Glutamatergic neuron (in vitro differentiated cells): ENCODE measurements around the gene METRN. TPM values are rescaled to one million over a fixed set of nuclear protein-coding genes. Genes with fewer than 3 reads are reported as not detected.
"Not testable (repeated sequence)": the region's sequence is repeated elsewhere in the genome, so short reads cannot be mapped to it uniquely, and the experiment has no call there.

Source experiments
- DNase-seq: peaks from one replicate; pipeline ENCODE4 v3.0.0; 2022
- H3K27ac Mint-ChIP-seq: one replicate; pipeline ENCODE4 v1.8.0; 2020; ENCODE audit warnings: mild to moderate bottlenecking, mixed read lengths, inconsistent platforms; ENCODE audit not compliant: unreplicated experiment
- H3K27me3 Mint-ChIP-seq: one replicate; pipeline ENCODE4 v1.8.0; 2020; ENCODE audit warnings: mild to moderate bottlenecking, moderate library complexity, mixed read lengths, inconsistent platforms; ENCODE audit not compliant: unreplicated experiment
- H3K36me3 Mint-ChIP-seq: one replicate; pipeline ENCODE4 v1.8.0; 2020; ENCODE audit warnings: mild to moderate bottlenecking, mixed read lengths, inconsistent platforms; ENCODE audit not compliant: unreplicated experiment
- H3K4me1 Mint-ChIP-seq: one replicate; pipeline ENCODE4 v1.8.0; 2020; ENCODE audit warnings: mild to moderate bottlenecking, low read depth, mixed read lengths, inconsistent platforms; ENCODE audit not compliant: unreplicated experiment
- H3K4me3 Mint-ChIP-seq: one replicate; pipeline ENCODE4 v1.8.0; 2020; ENCODE audit warnings: mild to moderate bottlenecking, mixed read lengths, inconsistent platforms; ENCODE audit not compliant: unreplicated experiment
- H3K9me3 Mint-ChIP-seq: one replicate; pipeline ENCODE4 v1.8.0; 2020; ENCODE audit warnings: mild to moderate bottlenecking, moderate library complexity, mixed read lengths, inconsistent platforms; ENCODE audit not compliant: unreplicated experiment
- CTCF ChIP-seq: fragments of 200-600 bp; sonication (generic); IDR thresholded peaks from one replicate; pipeline ENCODE4 v1.5.0; 2021; ENCODE audit not compliant: partially characterized antibody, unreplicated experiment
- total RNA-seq: library from RNA; stranded (reverse); fragmentation: NEBNext Ultra II Directional; extraction: Animal tissue kit (Norgen Biotek cat#: 25700); gene quantifications from one replicate; pipeline ENCODE4 v1.2.1, GENCODE V29; 2021; ENCODE audit not compliant: unreplicated experiment

Gene METRN
- total RNA-seq, 1 donor from 2014 or later = 134 TPM

- TF ChIP-seq CTCF = no peak
- Mint-ChIP-seq H3K27ac (no peak overlapping the region), H3K9me3 (peaks cover 4% of the 10 kb centered on the region), H3K4me1 (no peaks in the 10 kb centered on the region), H3K4me3 (peak overlapping the region; percentile 78), H3K36me3 (no peaks in the 10 kb centered on the region), H3K27me3 (peaks cover 8% of the 10 kb centered on the region)
- DNase-seq = no peak
Measured at GRCh38 chr16:740459-740763, 25.5 kb downstream of the METRN start.

GRCh38 chr16:740764-741505, 26.0 kb downstream of the METRN start, which contains the start of gene CIAO3:
TSS of gene CIAO3 (minus strand) at chr16:740997. CDS start at chr16:740985, 12 bp downstream.
- Mint-ChIP-seq H3K4me3 (peak within 1 kb of the TSS; percentile 84), H3K4me1 (no peaks in the 10 kb centered on the region), H3K27me3 (peaks cover 8% of the 10 kb centered on the region), H3K9me3 (peaks cover 4% of the 10 kb centered on the region), H3K27ac (no peak within 1 kb of the TSS), H3K36me3 (no peaks in the 10 kb centered on the region)
- DNase-seq = peak; percentile 95
- TF ChIP-seq CTCF = peak; percentile 98

- Mint-ChIP-seq H3K9me3 (peaks cover 4% of the 10 kb centered on the region), H3K27me3 (peaks cover 8% of the 10 kb centered on the region), H3K4me1 (no peaks in the 10 kb centered on the region), H3K27ac (no peak overlapping the region), H3K4me3 (peak overlapping the region; percentile 84), H3K36me3 (no peaks in the 10 kb centered on the region)
- no peak for DNase-seq
- no peak for TF ChIP-seq CTCF
Measured at GRCh38 chr16:741986-742629, 27.2 kb downstream of the METRN start.

- H3K4me1 Mint-ChIP-seq, H3K27ac Mint-ChIP-seq, H3K9me3 Mint-ChIP-seq, H3K4me3 Mint-ChIP-seq, H3K27me3 Mint-ChIP-seq, H3K36me3 Mint-ChIP-seq, DNase-seq: not testable (repeated sequence)
Measured at GRCh38 chr16:742894-743293, 28.0 kb downstream of the METRN start.

GRCh38 chr16:743794-744500, 29.0 kb downstream of the METRN start:
- Mint-ChIP-seq H3K27me3 (peaks cover 8% of the 10 kb centered on the region), H3K4me1 (no peaks in the 10 kb centered on the region), H3K27ac (no peak overlapping the region), H3K36me3 (no peaks in the 10 kb centered on the region), H3K4me3 (no peak overlapping the region), H3K9me3 (peaks cover 1% of the 10 kb centered on the region)
- DNase-seq = no peak
- TF ChIP-seq CTCF = peak; percentile 42
